HG03521 (cell line): Measurements from ENCODE around the gene PPM1M.

Experiments used
- ATAC-seq: cut with Tn5 transposase; IDR thresholded peaks from one replicate; pipeline ENCODE4 v1.9.1; 2021; ENCODE audit warnings: mild to moderate bottlenecking, moderate library complexity; ENCODE audit not compliant: unreplicated experiment

The PPM1M gene

GRCh38 chr3:52293491-52294319 is 48.1 kb downstream of the PPM1M start:
- no peak for ATAC-seq

DNA sequence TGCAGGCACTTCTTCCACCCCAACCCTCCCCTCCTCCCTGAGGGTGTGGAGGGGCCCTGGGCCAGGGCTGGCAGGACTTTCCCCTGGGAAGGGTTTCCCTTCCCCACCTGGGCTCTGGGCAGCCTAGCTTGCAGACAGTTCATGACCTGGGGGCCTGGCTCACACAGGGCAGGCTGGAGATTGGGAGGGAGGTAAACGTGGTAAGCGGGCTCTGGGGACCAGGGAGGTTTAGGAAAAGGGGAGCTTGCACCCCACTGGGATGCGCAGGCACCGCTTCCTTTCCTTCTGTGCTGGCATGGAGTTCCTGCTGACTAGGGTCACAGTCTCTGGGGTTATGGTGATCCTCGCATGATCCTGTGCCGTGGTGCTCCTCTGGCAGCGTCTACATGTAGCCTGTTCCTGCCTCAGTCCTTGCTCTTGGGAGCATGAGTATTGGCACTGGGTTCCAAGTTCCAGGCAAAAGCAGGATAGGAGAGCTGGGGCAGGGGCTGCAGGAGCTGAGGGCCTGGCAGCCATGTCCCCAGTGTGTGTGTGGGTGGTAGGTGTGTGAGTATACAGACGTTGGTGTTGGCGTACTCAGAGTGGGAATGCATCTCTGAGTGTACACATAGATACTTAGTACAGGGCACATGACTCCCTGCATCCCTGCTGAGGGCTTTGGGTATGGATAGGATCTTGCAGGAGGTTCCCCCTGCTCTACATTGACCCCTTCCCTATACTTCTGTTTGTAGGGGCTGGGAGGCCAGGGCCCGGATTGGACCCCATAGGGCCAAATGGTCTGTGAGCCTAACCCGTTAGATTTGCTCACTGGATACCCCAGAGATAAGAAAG is 49.0 kb downstream of the PPM1M start:
- no peak for ATAC-seq

DNA sequence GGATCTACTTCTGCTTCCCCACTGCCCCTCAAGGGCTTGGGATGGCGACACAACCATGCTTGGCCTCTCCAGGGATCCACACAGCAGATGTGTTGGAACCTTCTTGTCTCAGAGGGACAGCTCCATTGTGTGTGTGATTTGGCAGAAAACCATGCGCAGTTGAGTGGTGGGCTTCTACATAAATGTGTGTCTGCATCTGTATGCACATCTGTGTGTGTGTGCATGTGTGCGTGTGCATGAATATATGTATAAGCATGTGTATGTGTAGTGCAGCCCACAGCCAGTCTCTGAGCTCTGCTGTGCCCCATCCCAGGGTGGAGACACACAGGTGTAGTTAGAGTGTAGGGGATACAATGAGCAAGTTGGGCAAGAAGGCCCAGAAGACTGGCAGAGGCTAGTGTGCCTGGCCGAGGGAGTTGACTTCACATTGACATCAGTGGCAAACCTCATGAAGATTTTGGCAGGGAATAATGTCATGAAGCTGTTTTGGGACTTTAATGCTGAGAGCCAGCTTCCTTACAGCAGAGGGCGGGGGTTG is 50.2 kb downstream of the PPM1M start:
- ATAC-seq = no peak

- no peak for ATAC-seq
Observed at GRCh38 chr3:52297242-52298148, 51.9 kb downstream of the PPM1M start.

- ATAC-seq = no peak
Observed at GRCh38 chr3:52298149-52299098, 52.9 kb downstream of the PPM1M start.

GRCh38 chr3:52299247-52299878 is 53.8 kb downstream of the PPM1M start:
- ATAC-seq = no peak
